KG1 (cell line): ENCODE data around the gene HOTAIR.

Experiments
- DNase-seq: peaks from one replicate; lab custom pipeline; 2025; lab: John Stamatoyannopoulos, UW

Gene HOTAIR

GRCh38 chr12:53944907-53945847 is 29.6 kb downstream of the HOTAIR start:
- no peak for DNase-seq

GRCh38 chr12:53944209-53944608 is 30.5 kb downstream of the HOTAIR start:
- no peak for DNase-seq

GRCh38 chr12:53942467-53942997 is 32.2 kb downstream of the HOTAIR start:
- DNase-seq = no peak

GRCh38 chr12:53941750-53942149 is 33.0 kb downstream of the HOTAIR start:
- no peak for DNase-seq

GRCh38 chr12:53941187-53941586 is 33.6 kb downstream of the HOTAIR start:
- no peak for DNase-seq

GRCh38 chr12:53940443-53941014 is 34.2 kb downstream of the HOTAIR start:
- no peak for DNase-seq

GRCh38 chr12:53939141-53940108 is 35.3 kb downstream of the HOTAIR start:
- DNase-seq = no peak

GRCh38 chr12:53938326-53939140 is 36.2 kb downstream of the HOTAIR start, which contains the start of gene HOXC13:
Gene HOXC13, plus strand, starts transcription at chr12:53938831. Its CDS starts 76 bp downstream, at chr12:53938907.
- no peak for DNase-seq

GRCh38 chr12:53937596-53938325 is 37.0 kb downstream of the HOTAIR start:
- DNase-seq = no peak

- DNase-seq = no peak
Measured at GRCh38 chr12:53937099-53937498, 37.7 kb downstream of the HOTAIR start.

- DNase-seq = no peak
Measured at GRCh38 chr12:53935383-53936341, 39.1 kb downstream of the HOTAIR start.

GRCh38 chr12:53932915-53933314 is 41.8 kb downstream of the HOTAIR start:
- no peak for DNase-seq

GRCh38 chr12:53931844-53932581 is 42.7 kb downstream of the HOTAIR start:
- no peak for DNase-seq

GRCh38 chr12:53930591-53931255 is 44.0 kb downstream of the HOTAIR start:
- no peak for DNase-seq

- no peak for DNase-seq
Measured at GRCh38 chr12:53929527-53929926, 45.2 kb downstream of the HOTAIR start.

- no peak for DNase-seq
Measured at GRCh38 chr12:53928054-53928835, 46.5 kb downstream of the HOTAIR start.
